SK-N-SH (cell line): ENCODE results near the gene SNRNP25. TPM values are rescaled to one million over a fixed set of nuclear protein-coding genes. Genes with fewer than 3 reads are reported as not detected.
A peak's percentile ranks its signal among the peaks of the same experiment; 100 is the strongest.

Experiments used
- CTCF ChIA-PET: fragments of 300-600, 350-600 bp; formaldehyde crosslinking; extraction: SDS; loops from one replicate; lab custom pipeline; 2021; lab: Yijun Ruan, JAX
- POLR2A ChIA-PET: fragments of 350-600 bp; sonication (Branson Sonifier 250); formaldehyde crosslinking; extraction: SDS; loops from one replicate; lab custom pipeline; 2020; ENCODE audit warnings: antibody characterized with exemption, inconsistent platforms; lab: Yijun Ruan, JAX
- DNase-seq: peaks from one replicate; pipeline ENCODE4 v3.0.0; 2012
- H2AFZ ChIP-seq: fragments of 200-600 bp; sonication (generic); 2 replicates; pipeline ENCODE4 v1.8.1; 2016; ENCODE audit warnings: antibody characterized with exemption, mild to moderate bottlenecking, low read depth
- H3F3A ChIP-seq: fragments of 200-600 bp; sonication (generic); replicated peaks from 2 replicates; pipeline ENCODE3; 2016; ENCODE audit warnings: antibody characterized with exemption, mild to moderate bottlenecking; ENCODE audit not compliant: insufficient read depth
- H3K27ac ChIP-seq, 2 experiments: fragments of 200-500 bp in 1 of 2; fragments of 200-600 bp in 1 of 2; sonication (Bioruptor generic) in 1 of 2; sonication (generic), shearing (Covaris generic) in 1 of 2; 2 replicates each; pipeline versions ENCODE4 v1.5.1 to v1.6.1; 2014 to 2016; ENCODE audit warnings: low read depth in 2 of 2, inconsistent platforms in 1 of 2, low read length in 1 of 2, mild to moderate bottlenecking in 1 of 2, mixed read lengths in 1 of 2
- H3K27me3 ChIP-seq: fragments of 200-600 bp; sonication (generic), shearing (Covaris generic); 2 replicates; pipeline ENCODE4 v1.6.1; 2016; ENCODE audit warnings: mixed run types; ENCODE audit not compliant: insufficient read depth
- H3K36me3 ChIP-seq, 2 experiments: fragments of 200-500 bp in 1 of 2; fragments of 200-600 bp in 1 of 2; sonication (Bioruptor generic) in 1 of 2; sonication (generic) in 1 of 2; replicated peaks in 1 of 2; 2 replicates each; pipeline versions ENCODE3 to v1.5.1; 2014 to 2016; ENCODE audit warnings: low read length in 1 of 2, mild to moderate bottlenecking in 1 of 2; ENCODE audit not compliant: insufficient read depth in 2 of 2, control insufficient read depth in 1 of 2
- H3K4me1 ChIP-seq, 2 experiments: fragments of 200-500 bp in 1 of 2; fragments of 200-600 bp in 1 of 2; sonication (Bioruptor generic) in 1 of 2; sonication (generic), shearing (Covaris generic) in 1 of 2; 2 replicates each; pipeline versions ENCODE4 v1.5.1 to v1.6.1; 2014 to 2016; ENCODE audit warnings: low read depth in 1 of 2, low read length in 1 of 2, mixed run types in 1 of 2; ENCODE audit not compliant: insufficient read depth in 2 of 2, control insufficient read depth in 1 of 2
- H3K4me2 ChIP-seq: fragments of 200-600 bp; sonication (generic), shearing (Covaris generic); 2 replicates; pipeline ENCODE4 v1.6.1; 2017; ENCODE audit warnings: mixed run types
- H3K4me3 ChIP-seq, 2 experiments: fragments of 200-500 bp in 1 of 2; fragments of 200-600 bp in 1 of 2; sonication (Bioruptor generic) in 1 of 2; sonication (generic), shearing (Covaris generic) in 1 of 2; 2 replicates each; pipeline versions ENCODE4 v1.5.1 to v1.8.1; 2014 to 2016; ENCODE audit warnings: low read depth in 2 of 2, inconsistent platforms in 1 of 2, low read length in 1 of 2, mild to moderate bottlenecking in 1 of 2, mixed read lengths in 1 of 2, moderate library complexity in 1 of 2
- H3K79me2 ChIP-seq: fragments of 200-600 bp; sonication (generic); 2 replicates; pipeline ENCODE4 v1.8.1; 2017; ENCODE audit warnings: mild to moderate bottlenecking; ENCODE audit not compliant: insufficient read depth
- H3K9ac ChIP-seq: fragments of 200-600 bp; sonication (generic); 2 replicates; pipeline ENCODE4 v1.6.1; 2017; ENCODE audit warnings: mixed run types
- H3K9me2 ChIP-seq: fragments of 200-600 bp; sonication (generic); 2 replicates; pipeline ENCODE4 v1.6.1; 2017; ENCODE audit warnings: mixed run types
- H3K9me3 ChIP-seq: fragments of 200-600 bp; sonication (generic); 2 replicates; pipeline ENCODE4 v1.6.1; 2017; ENCODE audit warnings: mixed run types, mild to moderate bottlenecking, moderate library complexity
- H4K20me1 ChIP-seq: fragments of 200-600 bp; sonication (generic); 2 replicates; pipeline ENCODE4 v1.6.1; 2017; ENCODE audit warnings: mild to moderate bottlenecking, mixed run types; ENCODE audit not compliant: insufficient read depth
- EZH2phosphoT487 ChIP-seq: fragments of 200-600 bp; sonication (generic); IDR thresholded peaks from 2 replicates; pipeline ENCODE4 v1.6.1; 2017; ENCODE audit warnings: low read depth, mixed run types, mild to moderate bottlenecking, antibody characterized with exemption, moderate library complexity, borderline replicate concordance
- FOXJ3 ChIP-seq: sonication (generic); formaldehyde crosslinking; IDR thresholded peaks from 2 replicates; pipeline ENCODE4 v1.5.1; 2020; ENCODE audit warnings: mild to moderate bottlenecking, missing genetic modification reagents
- RAD21 ChIP-seq: IDR thresholded peaks from 2 replicates; pipeline ENCODE4 v1.6.1; 2012; ENCODE audit warnings: mild to moderate bottlenecking, low read length
- SMC3 ChIP-seq: IDR thresholded peaks from 2 replicates; pipeline ENCODE4 v1.6.1; 2012; ENCODE audit warnings: low read depth, low read length, improper control_type of control experiment
- WGBS: methylation state at CpG from one replicate; pipeline ENCODE4 v1.1.6; 2017; ENCODE audit warnings: low lambda C conversion rate; 5-methylcytosine and 5-hydroxymethylcytosine counted together
- polyA plus RNA-seq, 3 experiments: library from polyadenylated mRNA; depleted of rRNA; stranded (reverse); fragments of >200 nt; gene quantifications; 2 replicates each; pipeline ENCODE4 v1.2.3, GENCODE V29; 2012
- small RNA-seq, 7 experiments: library from RNA; depleted of rRNA; stranded (forward); fragments of <200 nt; gene quantifications; one replicate each; pipeline ENCODE3, GENCODE V24; 2012
- TF ChIP-seq, protein P1 (sequence below): fragments of 200-600 bp; sonication (generic); IDR thresholded peaks from 2 replicates; pipeline ENCODE4 v1.6.1; 2017; ENCODE audit warnings: antibody characterized with exemption, mild to moderate bottlenecking, moderate library complexity

The SNRNP25 gene
- polyA plus RNA-seq, 1 of the 3 experiments (the other 2 are of a cell fraction), result 73.4 TPM

DNA sequence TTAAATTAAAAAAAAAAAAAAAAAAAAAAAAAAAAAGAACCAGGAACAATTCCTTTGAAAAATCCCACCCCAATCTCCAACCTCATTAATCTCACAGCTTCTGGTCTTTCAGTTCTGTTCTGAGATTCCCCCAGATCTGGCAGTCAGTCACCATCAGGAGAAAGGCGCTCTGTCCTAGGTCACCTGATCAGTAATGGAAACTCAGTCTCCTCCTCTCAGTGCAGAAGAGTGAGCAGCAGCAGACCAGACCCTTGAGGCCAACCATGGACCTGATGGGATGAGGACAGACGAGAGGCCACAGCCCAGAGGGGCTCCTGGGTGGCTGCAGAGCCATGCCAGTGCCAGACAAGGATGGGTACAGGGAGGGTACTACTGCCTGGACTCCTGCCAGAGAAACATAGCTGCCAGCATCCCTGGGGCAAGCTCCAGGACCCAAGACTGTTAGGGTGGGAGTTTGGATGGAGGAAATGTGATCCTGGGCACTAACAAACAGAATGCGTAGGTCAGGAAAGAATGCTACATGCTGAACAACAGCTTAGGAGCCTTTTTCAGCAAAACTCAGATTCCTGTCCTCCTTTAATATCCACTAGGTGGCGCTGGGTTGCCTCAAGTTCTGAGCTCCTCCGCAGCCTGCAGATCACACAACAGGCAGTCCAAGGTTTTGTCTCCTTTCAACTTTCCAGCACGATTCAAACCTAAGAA, 53.1 kb downstream of the SNRNP25 start:
- CTCF ChIA-PET, result interaction anchor here (0.6 to 27.8 kb wide), 51 partner anchors 9 to 264 kb away, joined by 3 to 793 read pairs (median 5); partner anchors contain the start of genes AXIN1, FAM234A, HBM and HBQ1
- Histone ChIP-seq H3K27ac (no peak overlapping the region), H2AFZ (no peak overlapping the region), H3K9ac (no peak overlapping the region), H3K36me3 (peaks cover 12 to 24% of the 10 kb centered on the region in 2 experiments), H3K79me2 (no peaks in the 10 kb centered on the region), H4K20me1 (no peaks in the 10 kb centered on the region), H3K9me2 (no peaks in the 10 kb centered on the region), H3K4me1 (no peaks in the 10 kb centered on the region; a peak in 1 of 4 replicates), H3K27me3 (no peaks in the 10 kb centered on the region), H3K4me2 (no peak overlapping the region), H3K9me3 (no peaks in the 10 kb centered on the region), H3K4me3 (no peak overlapping the region; a peak in 1 of 4 replicates), H3F3A (no peaks in the 10 kb centered on the region)
- POLR2A ChIA-PET, result interaction anchor here (0.6 to 1.1 kb wide), 2 partner anchors 73 to 162 kb away, joined by 3 read pairs; partner anchors contain the start of gene HBQ1
- DNase-seq, result peak; percentile 79
- 33% methylated on average over 6 of the region's 6 CpGs for WGBS
- no peak for TF ChIP-seq FOXJ3
- peak; percentile 81 for TF ChIP-seq SMC3
- TF ChIP-seq EZH2phosphoT487, result no peak
- TF ChIP-seq, protein P1, sequence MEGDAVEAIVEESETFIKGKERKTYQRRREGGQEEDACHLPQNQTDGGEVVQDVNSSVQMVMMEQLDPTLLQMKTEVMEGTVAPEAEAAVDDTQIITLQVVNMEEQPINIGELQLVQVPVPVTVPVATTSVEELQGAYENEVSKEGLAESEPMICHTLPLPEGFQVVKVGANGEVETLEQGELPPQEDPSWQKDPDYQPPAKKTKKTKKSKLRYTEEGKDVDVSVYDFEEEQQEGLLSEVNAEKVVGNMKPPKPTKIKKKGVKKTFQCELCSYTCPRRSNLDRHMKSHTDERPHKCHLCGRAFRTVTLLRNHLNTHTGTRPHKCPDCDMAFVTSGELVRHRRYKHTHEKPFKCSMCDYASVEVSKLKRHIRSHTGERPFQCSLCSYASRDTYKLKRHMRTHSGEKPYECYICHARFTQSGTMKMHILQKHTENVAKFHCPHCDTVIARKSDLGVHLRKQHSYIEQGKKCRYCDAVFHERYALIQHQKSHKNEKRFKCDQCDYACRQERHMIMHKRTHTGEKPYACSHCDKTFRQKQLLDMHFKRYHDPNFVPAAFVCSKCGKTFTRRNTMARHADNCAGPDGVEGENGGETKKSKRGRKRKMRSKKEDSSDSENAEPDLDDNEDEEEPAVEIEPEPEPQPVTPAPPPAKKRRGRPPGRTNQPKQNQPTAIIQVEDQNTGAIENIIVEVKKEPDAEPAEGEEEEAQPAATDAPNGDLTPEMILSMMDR, result peak; percentile 84
- TF ChIP-seq RAD21, result peak; percentile 83

Small RNA genes lying within 50 kb of the gene (small RNA-seq; reads per million reads assigned to genes)
- 0 reads per million in 7 experiments for gene MIR6859-4
- 0 reads per million in 7 experiments for gene Z69720.2

Other genes starting within 250 kb of the SNRNP25 start
- gene POLR3K, start 220 bp upstream of the SNRNP25 start, polyA plus RNA-seq (2012; rRNA removed), result 43.0 and 54.5 TPM in 2 replicates
- gene RHBDF1, start 18.8 kb downstream of the SNRNP25 start, polyA plus RNA-seq (2012; rRNA removed), result 49.1 and 54.1 TPM in 2 replicates
- gene MPG, start 24.4 kb downstream of the SNRNP25 start, polyA plus RNA-seq (2012; rRNA removed), result 93.3 and 98.3 TPM in 2 replicates
- 6.7 and 22.2 TPM in 2 replicates for gene NPRL3, start 84.8 kb downstream of the SNRNP25 start, polyA plus RNA-seq (2012; rRNA removed)
- gene HBZ, start 98.8 kb downstream of the SNRNP25 start, polyA plus RNA-seq (2012; rRNA removed), result not detected in 2 replicates
- not detected in 2 replicates for gene HBM, start 112.2 kb downstream of the SNRNP25 start, polyA plus RNA-seq (2012; rRNA removed)
- gene HBA2, start 119.0 kb downstream of the SNRNP25 start, polyA plus RNA-seq (2012; rRNA removed), result not detected in 2 replicates
- not detected in 2 replicates for gene HBA1, start 122.9 kb downstream of the SNRNP25 start, polyA plus RNA-seq (2012; rRNA removed)
- gene HBQ1, start 126.6 kb downstream of the SNRNP25 start, polyA plus RNA-seq (2012; rRNA removed), result 2.7 and 5.2 TPM in 2 replicates
- 97.7 and 105 TPM in 2 replicates for gene LUC7L, start 175.6 kb downstream of the SNRNP25 start, polyA plus RNA-seq (2012; rRNA removed)
- 91.3 and 126 TPM in 2 replicates for gene FAM234A, start 181.0 kb downstream of the SNRNP25 start, polyA plus RNA-seq (2012; rRNA removed)
- 9.8 and 10.0 TPM in 2 replicates for gene RGS11, start 222.1 kb downstream of the SNRNP25 start, polyA plus RNA-seq (2012; rRNA removed)
- 4.8 and 4.9 TPM in 2 replicates for gene ARHGDIG, start 226.8 kb downstream of the SNRNP25 start, polyA plus RNA-seq (2012; rRNA removed)
- gene PDIA2, start 229.3 kb downstream of the SNRNP25 start, polyA plus RNA-seq (2012; rRNA removed), result 1.7 and 2.5 TPM in 2 replicates